Nasal cavity respiratory epithelium epithelial cell of viscerocranial mucosa (primary cell): ENCODE measurements around the gene MAG. TPM values are rescaled to one million over a fixed set of nuclear protein-coding genes. Genes with fewer than 3 reads are reported as not detected.

Experiments
- total RNA-seq: library from RNA; depleted of rRNA; stranded (reverse); fragments of >200 nt; gene quantifications from 2 replicates; pipeline ENCODE4 v1.2.3, GENCODE V29; 2014

MAG gene
- not detected in 2 replicates for total RNA-seq

GRCh38 chr19:35291916-35292315, at the start of gene MAG:
MAG (plus strand) TSS chr19:35292161; CDS start chr19:35295409, 3,248 bp downstream.

GRCh38 chr19:35248310-35249145, 43.4 kb upstream of the MAG start, which contains the start of gene LSR:
LSR (plus strand) TSS chr19:35249002; CDS start chr19:35249023, 21 bp downstream.

GRCh38 chr19:35268536-35269437, 23.2 kb upstream of the MAG start, which contains the start of gene USF2:
USF2 (plus strand) TSS chr19:35268962; CDS start chr19:35269102, 140 bp downstream.

GRCh38 chr19:35328851-35329285, 36.9 kb downstream of the MAG start, which contains the start of gene CD22:
CD22 (plus strand) TSS chr19:35329187; CDS start chr19:35332041, 2,854 bp downstream.

GRCh38 chr19:35347171-35347929, 55.4 kb downstream of the MAG start, which contains the start of gene FFAR1:
FFAR1 (plus strand) TSS chr19:35347902; CDS start chr19:35351552, 3,650 bp downstream.

DNA sequence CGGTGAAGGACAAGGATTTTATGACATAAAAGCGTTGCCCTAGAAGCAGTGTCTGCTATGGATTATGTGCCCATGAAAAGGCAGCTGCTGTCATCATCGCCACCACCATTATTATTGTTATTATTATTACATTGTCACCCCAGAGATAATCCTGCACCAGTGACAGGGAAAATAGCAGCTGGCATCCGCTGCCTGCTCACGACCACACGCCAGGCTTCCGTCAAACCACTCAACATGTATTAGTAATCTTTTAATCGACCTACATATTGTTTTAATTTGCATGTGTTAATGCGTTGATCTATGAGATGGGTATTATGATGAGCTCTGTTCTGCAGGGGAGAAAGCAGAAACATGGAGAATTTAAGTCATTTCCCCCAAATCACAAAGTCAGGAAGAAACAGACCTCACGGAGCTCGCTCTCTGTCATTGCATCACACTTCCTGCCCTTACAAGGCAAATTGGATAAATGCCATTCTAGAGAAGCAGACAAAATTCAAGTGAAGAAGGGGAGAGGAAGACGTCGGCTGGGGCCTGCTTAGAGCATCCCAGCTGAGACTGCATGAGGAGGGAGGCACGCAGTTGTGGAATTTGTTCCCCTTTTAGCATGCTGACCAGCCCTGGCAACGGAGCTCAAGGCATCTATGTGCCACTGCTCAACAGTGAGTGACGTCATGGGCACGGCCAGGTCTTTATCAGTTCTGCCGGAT, 66.1 kb downstream of the MAG start, which contains the start of gene FFAR3:
Gene FFAR3 (plus strand): TSS at position 594 of the 707 bp plus-strand sequence. CDS start 431 bp downstream, outside the sequence.

Other genes with a start within 250 kb of the MAG start
- 245 and 275 TPM in 2 replicates for gene FXYD3, start 176.3 kb upstream of the MAG start, total RNA-seq
- not detected in 2 replicates for gene LGI4, start 157.1 kb upstream of the MAG start, total RNA-seq
- gene FXYD1, start 153.3 kb upstream of the MAG start, total RNA-seq = not detected in 2 replicates
- gene FXYD7, start 148.9 kb upstream of the MAG start, total RNA-seq = not detected in 2 replicates
- gene FXYD5, start 137.4 kb upstream of the MAG start, total RNA-seq = 13.0 and 18.0 TPM in 2 replicates
- not detected in 2 replicates for gene FAM187B, start 63.4 kb upstream of the MAG start, total RNA-seq
- 25.6 and 121 TPM in 2 replicates for gene LSR, start 43.2 kb upstream of the MAG start, total RNA-seq
- 64.6 and 90.3 TPM in 2 replicates for gene USF2, start 23.2 kb upstream of the MAG start, total RNA-seq
- gene HAMP, start 9.6 kb upstream of the MAG start, total RNA-seq = not detected in 2 replicates
- gene CD22, start 37.0 kb downstream of the MAG start, total RNA-seq = 0.34 TPM in 1 of 2 replicates, not detected in the other
- gene FFAR1, start 55.7 kb downstream of the MAG start, total RNA-seq = not detected in 2 replicates
- not detected in 2 replicates for gene FFAR3, start 66.3 kb downstream of the MAG start, total RNA-seq
- not detected in 2 replicates for gene GPR42, start 78.9 kb downstream of the MAG start, total RNA-seq
- gene FFAR2, start 156.1 kb downstream of the MAG start, total RNA-seq = not detected in 2 replicates
- gene KRTDAP, start 198.3 kb downstream of the MAG start, total RNA-seq = 0.28 and 13.7 TPM in 2 replicates
- 78.4 and 142 TPM in 2 replicates for gene DMKN, start 221.5 kb downstream of the MAG start, total RNA-seq
- gene SBSN, start 236.2 kb downstream of the MAG start, total RNA-seq = 16.5 and 67.3 TPM in 2 replicates
- gene GAPDHS, start 241.3 kb downstream of the MAG start, total RNA-seq = not detected in 2 replicates